T-helper 22 cell (primary cell): Measurements from ENCODE around the gene KCNJ5.

ENCODE experiments used
- DNase-seq: peaks from one replicate; pipeline ENCODE4 v3.0.0-alpha.2; 2020; ENCODE audit warnings: low read depth

KCNJ5 gene

GRCh38 chr11:128933481-128934178 lies 42.5 kb downstream of the KCNJ5 start:
- DNase-seq = no peak

DNA sequence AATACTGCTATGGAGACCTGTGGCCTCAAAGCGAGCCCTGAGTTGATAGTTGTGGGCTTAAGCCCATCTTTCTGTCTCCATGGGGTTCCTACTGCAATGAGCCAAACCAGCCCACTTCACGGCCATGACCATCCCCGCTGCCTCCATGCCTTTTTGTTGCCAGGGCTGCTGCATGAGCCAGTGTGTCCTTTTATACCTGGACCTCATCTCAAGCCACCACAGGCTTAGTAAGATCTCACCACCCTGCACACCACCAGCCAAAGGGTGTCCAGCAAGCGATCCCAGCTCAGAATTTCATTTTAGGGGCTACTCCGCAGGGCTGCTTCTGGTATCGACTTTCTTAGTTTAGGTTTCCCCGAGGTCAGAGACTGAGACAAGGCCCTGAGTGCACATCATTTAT lies 43.2 kb downstream of the KCNJ5 start:
- no peak for DNase-seq

DNA sequence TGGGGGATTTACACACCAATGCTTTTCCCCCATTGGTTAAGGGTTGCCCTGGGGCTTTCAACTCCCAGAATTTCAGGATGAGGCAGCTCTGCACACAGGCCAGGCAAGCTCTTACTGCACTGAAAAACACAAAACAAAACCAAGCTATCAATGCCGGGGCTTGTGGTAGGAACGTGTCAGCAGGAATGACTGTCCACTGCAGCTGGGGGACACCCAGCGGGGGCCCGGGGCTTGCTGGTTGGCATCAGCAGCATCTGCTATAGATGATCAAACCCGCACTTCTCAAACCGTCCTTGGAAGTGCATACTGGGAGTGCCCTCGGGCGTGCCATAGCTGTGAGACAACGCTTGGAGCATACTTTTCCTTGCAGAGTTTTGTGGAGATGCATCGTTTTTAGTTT lies 43.8 kb downstream of the KCNJ5 start:
- no peak for DNase-seq

DNA sequence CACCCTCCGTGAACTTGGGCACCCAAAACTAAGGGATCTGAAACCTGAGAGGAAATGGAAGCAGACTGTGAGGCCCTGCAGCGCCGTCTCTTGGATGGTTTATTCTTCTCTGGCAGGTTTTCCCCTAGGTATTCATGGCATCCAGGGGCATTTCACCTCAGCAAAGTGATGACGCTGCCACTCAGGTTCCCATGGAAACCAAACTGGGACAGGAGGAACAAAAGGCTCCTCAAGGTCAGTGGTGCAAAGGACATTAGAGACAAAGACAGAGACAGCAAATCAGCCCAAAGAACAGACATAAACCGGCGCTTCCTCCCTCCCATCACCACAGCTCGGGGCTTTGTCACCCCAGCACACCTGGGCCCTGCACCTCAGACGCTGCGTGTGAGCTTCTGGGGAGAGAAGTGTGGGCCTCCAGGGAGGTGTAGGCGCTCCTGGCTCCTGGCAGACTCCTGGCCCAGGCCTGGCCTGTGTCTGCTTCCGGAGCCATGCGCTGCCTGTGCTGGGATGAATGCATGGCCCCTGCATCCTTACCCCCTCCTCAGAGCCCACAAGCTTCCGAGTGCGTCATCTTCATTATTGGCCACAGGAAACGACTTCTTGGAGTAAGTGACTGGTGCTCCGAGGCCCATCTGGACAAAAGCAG lies 45.6 kb downstream of the KCNJ5 start:
- no peak for DNase-seq

GRCh38 chr11:128937480-128937879 lies 46.3 kb downstream of the KCNJ5 start:
- no peak for DNase-seq

DNA sequence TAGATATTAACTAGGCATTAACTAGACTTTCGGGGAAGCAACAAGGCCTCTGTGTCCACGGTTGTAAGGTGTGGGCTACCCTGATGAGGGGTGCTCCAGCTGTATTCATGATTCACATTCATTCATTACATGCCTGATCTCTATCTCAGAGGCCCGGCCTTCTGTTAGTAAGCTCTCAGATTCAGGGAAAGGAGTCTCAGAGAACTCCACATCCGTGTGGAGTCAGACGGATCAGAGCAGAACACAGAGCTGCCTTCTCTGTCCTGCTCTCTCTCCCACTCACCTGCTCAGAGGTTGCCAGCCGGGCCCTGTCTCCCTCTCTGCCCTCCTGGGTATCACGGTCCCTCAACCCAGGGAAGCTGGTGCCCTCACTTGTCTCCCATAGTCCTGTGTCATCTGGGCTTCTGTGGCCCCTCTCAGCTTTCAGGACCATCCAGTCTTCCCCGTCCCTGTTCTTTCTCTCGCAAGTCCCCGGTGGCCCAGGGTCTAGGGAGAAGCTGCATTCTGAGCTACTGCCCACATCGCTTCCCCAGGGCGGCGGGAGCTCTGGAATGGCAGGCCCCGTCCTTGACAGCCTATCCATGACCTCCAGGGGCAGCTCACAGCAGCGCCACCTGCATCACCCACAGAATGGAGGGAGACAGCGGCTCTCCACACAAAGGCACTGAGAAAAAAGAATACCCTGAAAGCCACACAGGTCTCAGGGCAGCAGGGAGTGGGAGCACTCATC lies 47.2 kb downstream of the KCNJ5 start:
- DNase-seq = no peak

DNA sequence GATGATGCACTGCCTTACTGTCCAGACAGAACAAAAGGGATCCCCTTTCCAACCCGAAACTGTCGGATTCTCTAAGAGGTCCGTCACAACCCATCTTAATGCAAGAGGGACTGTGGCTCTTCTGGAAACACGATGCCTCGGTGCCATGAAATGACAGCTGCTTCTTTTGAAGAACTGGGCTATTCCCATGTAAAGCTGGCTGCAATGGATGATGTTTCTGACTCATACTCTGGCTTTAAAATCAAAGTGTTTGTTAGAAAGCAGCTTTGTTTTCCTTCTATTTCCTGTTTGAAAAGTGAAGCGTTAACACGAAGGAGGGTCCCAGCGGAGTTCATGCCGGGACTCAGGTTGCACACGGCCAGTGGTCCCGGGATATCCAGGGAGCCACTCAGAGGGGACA lies 48.4 kb downstream of the KCNJ5 start:
- no peak for DNase-seq

DNA sequence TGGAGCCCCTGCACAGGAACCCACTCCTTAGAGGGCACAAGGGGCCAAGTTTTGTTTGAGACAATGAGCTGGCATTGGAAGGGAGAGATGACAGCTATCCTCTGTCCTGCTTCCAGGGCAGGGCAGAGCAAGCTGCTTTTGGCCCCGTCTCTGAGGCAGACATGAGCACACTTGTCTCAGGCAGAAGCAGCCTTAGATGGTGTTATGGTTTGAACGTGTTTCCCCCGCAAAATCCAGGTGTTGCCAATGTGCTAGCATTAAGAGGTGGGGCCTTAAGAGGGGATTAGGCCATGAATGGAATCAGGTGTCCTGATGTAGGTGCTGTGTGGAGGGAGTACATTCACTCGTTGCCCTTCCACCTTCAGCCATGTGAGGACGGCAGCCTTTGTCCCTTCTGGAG lies 49.0 kb downstream of the KCNJ5 start:
- DNase-seq = no peak

- no peak for DNase-seq
These were observed 49.4 kb downstream of the KCNJ5 start for GRCh38 chr11:128940603-128941002.

DNA sequence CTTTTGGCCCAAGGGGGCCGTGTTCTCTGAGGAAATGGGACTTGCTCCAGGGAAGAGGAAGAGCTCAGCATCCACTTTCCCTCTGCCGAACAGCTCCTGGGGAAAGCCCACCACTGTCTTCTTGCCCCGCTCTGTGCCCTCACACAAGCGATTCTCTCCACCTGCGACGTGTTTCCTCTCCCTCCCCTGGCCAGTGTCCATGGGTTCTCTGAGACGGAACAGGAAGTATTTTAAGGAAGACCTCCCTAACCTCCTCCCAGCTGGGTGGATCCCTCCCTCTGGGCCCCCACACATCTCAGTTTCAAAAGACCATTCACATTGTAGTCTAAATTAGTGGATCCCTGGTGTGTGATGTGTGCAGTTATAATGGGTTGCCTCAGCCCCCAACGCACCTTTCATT lies 50.0 kb downstream of the KCNJ5 start:
- no peak for DNase-seq

DNA sequence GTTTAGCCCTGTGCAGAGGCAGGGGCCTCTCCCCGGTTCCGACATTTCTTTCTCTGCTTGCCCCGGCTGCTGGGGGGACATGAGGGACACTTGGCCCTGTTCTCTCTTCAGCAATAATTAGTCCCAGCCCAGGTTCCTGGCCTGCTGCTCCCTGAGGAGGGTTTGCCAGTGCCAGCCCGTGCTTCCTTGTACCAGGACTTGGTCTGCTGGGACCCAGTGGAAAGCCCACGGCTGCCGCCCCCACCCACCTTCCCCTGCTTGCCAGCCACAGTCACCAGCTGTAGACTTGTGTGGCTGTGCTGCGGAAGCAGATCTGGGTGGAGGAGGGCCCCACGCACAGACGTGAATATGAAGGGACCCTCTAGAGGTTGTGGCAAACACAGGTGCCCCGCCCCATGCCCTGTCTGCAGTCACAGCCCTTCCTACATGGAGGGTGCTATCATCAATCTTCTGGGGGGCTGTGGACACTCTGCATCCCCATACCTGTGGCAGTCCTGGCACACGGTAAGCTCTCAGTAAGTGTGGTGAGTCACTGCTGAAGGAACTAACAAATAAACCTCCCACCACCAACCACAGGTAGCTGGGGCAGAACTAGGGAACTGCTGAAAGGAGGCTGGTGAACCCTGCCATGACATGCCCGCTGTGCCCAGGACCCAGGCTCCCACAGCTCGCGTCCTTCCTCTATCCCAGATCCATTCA lies 50.6 kb downstream of the KCNJ5 start:
- DNase-seq = no peak

DNA sequence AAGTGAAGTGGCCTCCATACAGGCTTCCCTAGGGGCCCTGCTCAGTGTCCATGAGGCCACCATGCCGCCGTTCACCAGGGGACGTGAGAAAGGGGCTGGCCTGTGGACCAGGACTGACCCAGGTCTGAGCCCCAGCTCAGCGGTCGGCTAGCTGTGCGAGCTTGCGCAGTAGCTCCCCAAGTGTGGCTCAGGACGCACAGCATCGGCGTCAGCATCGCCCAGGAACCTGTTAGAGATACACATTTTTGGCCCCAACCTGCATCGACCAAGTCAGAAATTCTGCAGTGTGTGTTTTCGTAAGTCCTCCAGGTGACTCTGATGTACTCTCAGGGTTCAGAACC lies 51.1 kb downstream of the KCNJ5 start:
- no peak for DNase-seq

DNA sequence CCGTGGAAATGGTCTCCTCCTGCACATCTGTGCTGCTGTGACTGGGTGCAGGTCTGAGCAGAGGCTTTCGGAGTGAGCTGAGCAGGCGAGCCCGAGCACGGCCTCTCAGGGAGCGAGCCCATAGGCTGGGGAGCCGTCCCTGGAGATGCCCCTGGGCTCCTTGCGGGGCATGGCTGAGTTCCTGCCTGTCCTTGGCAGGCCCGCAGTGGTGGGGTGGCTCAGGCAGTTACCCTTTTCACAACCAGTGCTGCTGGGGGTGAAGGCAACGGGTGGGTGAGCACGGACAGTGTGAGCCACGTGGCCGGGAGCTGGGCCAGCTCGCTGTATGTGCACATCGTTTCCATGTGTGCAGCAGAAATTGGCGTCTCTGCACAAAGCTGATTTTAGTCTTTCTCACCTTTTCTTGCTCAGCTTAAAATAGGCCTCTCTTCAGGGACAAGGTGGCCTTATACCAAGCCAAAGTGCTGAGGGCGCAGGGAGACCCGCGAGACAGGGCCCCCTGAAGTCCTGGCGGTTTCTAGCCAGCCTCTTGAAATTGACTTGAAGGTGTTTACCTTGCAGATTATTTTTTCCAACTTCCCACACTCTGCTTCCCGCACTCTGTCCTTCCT lies 51.8 kb downstream of the KCNJ5 start, which contains the start of gene TP53AIP1:
Gene TP53AIP1 (minus strand): TSS at position 55 of the 611 bp plus-strand sequence. CDS start 5,053 bp downstream, outside the sequence.
- DNase-seq = no peak

GRCh38 chr11:128943428-128943976 lies 52.3 kb downstream of the KCNJ5 start:
- no peak for DNase-seq

- DNase-seq = no peak
These were observed 55.5 kb downstream of the KCNJ5 start for GRCh38 chr11:128946648-128947047.

GRCh38 chr11:128947773-128948172 lies 56.6 kb downstream of the KCNJ5 start:
- DNase-seq = no peak

- DNase-seq = no peak
These were observed 57.4 kb downstream of the KCNJ5 start for GRCh38 chr11:128948583-128948982.

DNA sequence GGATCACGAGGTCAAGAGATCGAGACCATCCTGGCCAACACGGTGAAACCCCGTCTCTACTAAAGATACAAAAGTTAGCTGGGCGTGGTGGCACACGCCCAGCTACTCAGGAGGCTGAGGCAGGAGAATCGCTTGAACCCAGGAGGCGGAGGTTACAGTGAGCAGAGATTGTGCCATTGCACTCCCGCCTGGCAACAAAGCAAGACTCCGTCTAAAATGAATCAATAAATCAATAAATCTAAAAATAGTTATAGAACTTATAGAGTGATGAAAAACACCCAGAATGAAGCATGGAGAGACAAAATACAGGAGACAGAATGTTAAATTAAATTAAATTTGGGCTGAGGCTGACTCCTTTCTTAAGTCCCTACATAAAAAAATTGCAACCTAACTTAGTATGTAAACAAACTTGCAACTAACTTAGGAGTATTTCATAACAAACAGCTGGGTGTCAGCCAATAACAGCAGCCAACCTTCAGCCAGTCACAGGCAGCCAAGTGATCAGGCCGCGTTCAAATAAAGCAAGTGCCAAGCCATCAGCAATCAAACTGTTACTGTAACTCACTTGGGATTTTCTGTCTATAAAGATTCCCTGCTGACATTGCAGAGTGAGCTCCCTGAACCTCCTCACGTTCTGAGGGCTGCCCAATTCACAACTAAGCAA lies 58.8 kb downstream of the KCNJ5 start:
- no peak for DNase-seq

DNA sequence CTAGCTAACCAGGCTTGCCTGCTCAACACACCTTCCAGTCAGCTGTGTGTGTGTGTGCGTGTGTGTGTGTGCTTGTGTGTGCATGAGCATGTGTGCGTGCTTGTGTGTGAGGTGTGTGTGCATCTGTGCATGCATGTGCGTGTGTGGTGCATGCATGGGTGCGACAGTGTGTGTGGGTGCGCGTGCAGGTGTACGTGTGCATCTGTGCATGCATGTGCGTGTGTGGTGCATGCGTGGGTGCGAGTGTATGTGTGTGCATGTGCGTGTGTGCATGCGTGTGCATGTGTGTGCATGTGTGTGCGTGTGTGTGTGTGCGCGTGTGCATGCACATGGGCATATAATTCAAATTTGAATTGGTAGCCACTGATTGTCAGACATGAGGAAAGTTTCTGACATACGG lies 62.0 kb downstream of the KCNJ5 start:
- DNase-seq = no peak

- no peak for DNase-seq
These were observed 64.5 kb downstream of the KCNJ5 start for GRCh38 chr11:128955636-128956035.
